HG03159 (cell line): ENCODE data around the gene OAT.

Experiments
- ATAC-seq: cut with Tn5 transposase; IDR thresholded peaks from one replicate; pipeline ENCODE4 v1.9.1; 2021; ENCODE audit warnings: mild to moderate bottlenecking, moderate library complexity; ENCODE audit not compliant: unreplicated experiment

Gene OAT

GRCh38 chr10:124356701-124357560 is 61.8 kb downstream of the OAT start:
- ATAC-seq: no peak

DNA sequence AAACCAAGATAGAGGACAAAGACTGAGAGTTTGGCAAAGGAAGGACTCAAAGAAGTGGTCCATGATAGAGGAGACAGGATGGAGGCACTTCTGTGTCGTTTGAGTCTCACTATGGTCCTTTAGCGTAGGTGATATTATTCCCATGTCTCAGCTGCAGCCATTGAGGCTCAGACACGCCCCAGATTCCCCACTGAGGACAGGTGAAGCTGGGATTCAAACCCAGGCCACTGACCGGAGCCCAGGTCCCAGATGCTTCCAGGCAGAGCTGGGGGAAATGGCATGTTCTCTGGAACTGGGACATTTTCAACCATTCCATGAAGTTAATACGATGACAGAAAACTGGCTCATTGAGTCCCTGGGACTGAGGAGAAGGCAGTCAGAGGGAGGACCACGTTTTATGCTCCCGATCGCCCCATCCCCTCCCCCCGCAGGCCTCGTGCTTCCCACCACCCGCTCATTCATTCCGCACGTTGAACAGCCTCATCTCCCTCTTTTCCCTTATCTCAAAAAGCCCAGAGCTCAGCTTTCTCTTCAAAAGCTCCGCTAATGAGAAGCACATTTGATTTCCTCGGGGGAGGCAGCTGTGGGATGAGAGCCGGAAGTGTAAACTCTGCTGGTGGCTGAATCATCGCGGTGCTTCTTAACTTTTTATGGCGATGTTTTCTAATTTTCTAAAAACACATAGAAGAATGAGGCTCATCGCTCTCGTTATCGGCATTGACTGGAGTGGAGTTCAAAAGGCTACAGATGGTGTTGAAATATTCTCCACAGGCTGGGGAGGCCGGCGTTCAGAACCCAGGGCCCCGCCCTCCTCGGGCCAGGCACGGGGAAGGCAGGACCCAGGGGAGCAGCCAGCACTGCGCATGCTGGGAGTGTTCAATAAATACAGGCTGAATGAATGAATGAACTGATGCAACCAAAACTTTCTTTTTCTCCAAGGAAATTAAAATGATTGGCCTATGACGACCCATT is 64.0 kb downstream of the OAT start:
- peak; percentile 46 for ATAC-seq

DNA sequence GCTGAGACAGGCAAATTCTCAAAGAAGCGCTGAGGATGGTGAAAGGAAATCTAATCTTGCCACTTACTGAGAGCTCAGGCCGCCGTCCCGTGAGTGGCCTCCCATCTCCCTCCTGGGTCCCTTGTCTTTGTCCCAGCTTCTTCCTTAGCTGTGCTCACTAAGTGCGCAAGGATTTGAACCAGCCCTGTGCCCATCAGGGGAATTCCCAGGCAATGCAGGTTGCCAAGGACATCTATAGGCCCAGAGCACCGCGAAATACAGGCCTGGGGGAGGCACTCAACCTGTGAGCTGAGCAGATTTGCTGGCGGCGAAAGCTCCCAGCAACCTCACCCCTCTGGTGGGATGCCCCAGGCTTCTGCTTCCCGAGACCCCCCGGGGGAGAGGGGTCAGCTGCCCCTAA is 64.8 kb downstream of the OAT start:
- no peak for ATAC-seq

DNA sequence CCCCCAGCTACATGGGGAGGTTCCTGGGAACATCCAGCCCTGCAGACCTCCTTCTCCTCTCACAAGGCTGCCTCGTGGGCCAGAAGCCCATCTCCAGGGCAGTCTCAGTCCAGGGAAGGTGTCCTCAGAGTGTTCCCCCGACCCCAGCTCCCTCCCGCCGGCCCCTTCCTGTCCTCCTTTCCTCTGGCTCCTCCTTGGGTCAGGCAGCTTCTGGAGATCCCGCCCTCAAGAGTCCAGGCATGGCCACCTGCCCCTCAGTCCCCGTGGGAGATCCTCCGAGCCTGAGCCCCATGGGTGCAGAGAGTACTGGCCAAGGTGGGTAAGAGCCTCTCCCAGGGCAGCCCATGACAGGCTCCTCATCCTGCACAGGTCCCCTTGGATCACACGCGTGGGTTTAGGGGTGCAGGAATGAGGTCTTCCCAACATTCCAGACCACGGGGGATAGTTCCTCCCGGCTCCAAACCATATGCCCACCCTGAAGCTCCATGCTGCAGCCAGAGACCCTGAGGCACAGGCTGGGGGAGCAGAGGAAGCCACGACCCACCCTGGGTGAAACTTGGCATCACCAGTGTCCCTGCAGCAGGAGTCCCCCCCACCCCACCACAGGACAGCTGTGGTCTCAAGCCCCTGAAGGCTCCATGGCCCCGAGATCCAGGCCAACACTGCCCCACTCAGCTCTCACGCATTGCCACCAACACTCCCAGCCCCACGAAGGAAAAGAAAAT is 65.5 kb downstream of the OAT start:
- ATAC-seq: no peak

DNA sequence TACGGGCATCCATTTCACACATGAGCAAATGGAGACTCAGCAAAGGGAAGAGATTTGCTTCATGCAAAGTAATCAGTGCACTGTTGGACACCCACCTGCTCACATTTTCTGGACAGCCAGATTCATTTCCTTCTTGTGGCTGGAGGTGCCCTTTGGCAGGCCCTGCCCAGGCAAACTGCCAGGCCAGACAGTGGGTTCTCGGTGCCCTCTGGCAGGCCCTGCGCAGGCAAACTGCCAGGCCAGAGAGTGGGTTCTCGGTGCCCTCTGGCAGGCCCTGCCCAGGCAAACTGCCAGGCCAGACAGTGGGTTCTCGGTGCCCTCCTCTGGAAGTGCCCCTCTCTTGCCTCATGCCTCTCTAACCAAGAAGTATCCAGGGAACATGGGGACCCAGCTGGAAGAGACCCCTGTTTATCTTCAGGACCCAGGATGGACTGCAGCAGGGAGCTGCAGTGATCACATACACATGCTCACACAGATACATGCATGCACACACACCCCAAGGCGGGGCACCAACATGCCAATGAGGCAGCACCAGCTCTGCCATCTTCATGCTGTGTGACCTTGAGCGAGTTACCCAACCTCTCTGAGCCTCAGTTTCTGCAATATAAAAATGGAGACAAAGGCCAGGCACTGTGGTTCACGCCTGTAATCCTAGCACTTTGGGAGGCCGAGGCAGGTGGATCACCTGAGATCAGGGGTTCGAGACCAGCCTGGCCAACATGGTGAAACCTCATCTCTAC is 67.1 kb downstream of the OAT start:
- no peak for ATAC-seq

DNA sequence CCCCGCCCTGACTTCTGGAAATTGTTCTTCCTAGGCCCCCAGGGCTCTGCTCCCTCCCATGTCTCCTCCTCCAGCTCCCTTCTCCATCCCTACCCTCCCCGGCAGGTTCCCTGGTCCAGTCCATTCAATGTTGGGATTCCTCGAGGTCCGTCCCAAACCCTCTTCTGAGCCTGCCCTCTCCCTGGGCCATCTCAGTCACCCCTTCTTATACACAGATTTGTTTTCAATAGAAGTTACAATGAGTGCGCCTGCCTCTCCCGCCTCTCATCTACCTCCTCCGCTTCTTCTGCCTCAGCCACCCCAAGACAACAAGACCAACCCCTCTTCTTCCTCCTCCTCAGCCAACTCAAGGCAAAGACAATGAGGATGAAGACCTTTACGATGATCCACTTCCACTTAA is 67.9 kb downstream of the OAT start:
- no peak for ATAC-seq

- no peak for ATAC-seq
Measured at GRCh38 chr10:124349996-124350280, 68.8 kb downstream of the OAT start.

DNA sequence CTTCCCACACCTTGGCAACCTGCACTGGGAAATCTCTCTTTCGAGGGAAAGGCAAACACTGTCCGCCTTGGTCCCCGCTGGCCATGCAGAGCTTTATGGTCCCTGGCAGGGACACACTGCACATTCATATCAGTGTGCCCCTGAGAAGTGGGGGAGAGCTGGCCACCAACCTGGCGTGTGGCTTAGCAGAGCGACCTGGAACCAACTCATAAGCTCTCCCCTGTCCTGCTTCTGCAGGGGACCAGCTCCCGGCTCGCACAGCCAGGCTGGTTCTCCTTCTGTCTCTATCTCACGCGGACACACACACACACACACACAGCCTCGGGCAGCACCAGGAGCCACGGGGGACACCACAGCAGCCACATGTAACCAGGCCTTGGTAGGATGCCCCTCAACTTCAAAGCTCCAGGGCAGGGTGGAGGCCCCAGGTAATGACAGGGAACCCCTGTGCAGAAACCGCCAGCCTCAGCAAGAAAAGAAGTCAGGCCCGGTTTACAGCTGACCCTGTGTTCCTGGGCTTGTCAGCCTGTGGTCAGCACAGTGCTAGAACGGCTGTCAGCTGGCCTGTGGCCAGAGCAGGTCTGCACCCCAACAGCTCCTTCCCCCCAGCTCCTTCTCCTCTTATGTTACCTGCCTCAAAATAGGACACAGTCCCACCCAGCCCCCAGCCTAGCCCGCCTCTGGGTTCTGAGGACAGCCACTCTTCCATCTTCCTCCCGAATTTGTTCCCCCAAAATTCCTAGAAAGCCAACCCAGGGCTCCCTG is 69.3 kb downstream of the OAT start:
- no peak for ATAC-seq

- ATAC-seq: no peak
Measured at GRCh38 chr10:124348801-124349200, 69.9 kb downstream of the OAT start.

DNA sequence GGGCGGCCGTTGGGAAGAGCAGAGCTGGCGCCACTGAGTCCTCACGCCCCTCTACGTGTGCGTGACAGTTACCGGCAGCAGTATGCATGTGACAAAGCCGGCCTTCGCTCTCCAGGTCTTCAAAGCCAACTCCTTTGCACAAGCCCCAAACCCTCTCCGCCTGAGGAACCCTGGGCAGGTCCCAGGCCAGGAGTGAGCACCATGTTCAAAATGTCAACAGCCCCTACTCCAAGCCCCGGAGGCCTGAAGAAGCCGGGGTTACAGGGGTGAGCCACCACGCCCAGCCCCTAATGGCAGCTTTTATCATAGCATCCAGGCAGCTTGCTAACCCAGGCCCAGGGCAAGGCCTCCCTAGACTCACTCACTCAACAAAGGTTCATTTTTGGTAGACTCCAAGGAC is 70.8 kb downstream of the OAT start:
- no peak for ATAC-seq
